Mesendoderm (in vitro differentiated cells): ENCODE measurements around the gene RAPGEF2.

Source experiments
- DNase-seq: peaks from one replicate; pipeline ENCODE4 v3.0.0; 2013
- H2AK5ac ChIP-seq: 2 replicates; pipeline ENCODE4 v1.6.1; 2013; ENCODE audit warnings: low read length, inconsistent platforms
- H2BK120ac ChIP-seq: 2 replicates; pipeline ENCODE4 v1.6.1; 2013; ENCODE audit warnings: low read depth, mild to moderate bottlenecking, low read length, moderate library complexity, mixed read lengths
- H2BK15ac ChIP-seq: replicated peaks from 2 replicates; pipeline ENCODE4 v1.6.1; 2013; ENCODE audit warnings: low read depth, mild to moderate bottlenecking, moderate library complexity
- H2BK5ac ChIP-seq: 2 replicates; pipeline ENCODE4 v1.6.1; 2013; ENCODE audit warnings: low read length, inconsistent platforms
- H3K18ac ChIP-seq: 2 replicates; pipeline ENCODE4 v1.6.1; 2013; ENCODE audit warnings: mild to moderate bottlenecking, low read length, mixed read lengths
- H3K23ac ChIP-seq: one replicate; pipeline ENCODE4 v1.6.1; 2013; ENCODE audit warnings: low read length
- H3K27ac ChIP-seq: 2 replicates; pipeline ENCODE4 v1.5.1; 2013; ENCODE audit warnings: low read depth, mild to moderate bottlenecking, inconsistent platforms, low read length, moderate library complexity
- H3K27me3 ChIP-seq: 2 replicates; pipeline ENCODE4 v1.6.1; 2013; ENCODE audit warnings: low read length, control low read depth, mild to moderate bottlenecking, inconsistent platforms; ENCODE audit not compliant: insufficient read depth, poor library complexity
- H3K36me3 ChIP-seq: 2 replicates; pipeline ENCODE4 v1.6.1; 2013; ENCODE audit warnings: low read length, inconsistent platforms; ENCODE audit not compliant: control insufficient read depth, insufficient read depth
- H3K4ac ChIP-seq: one replicate; pipeline ENCODE4 v1.6.1; 2013; ENCODE audit warnings: low read depth, mild to moderate bottlenecking, low read length, moderate library complexity
- H3K4me1 ChIP-seq: 2 replicates; pipeline ENCODE4 v1.6.1; 2013; ENCODE audit warnings: low read depth, low read length, inconsistent platforms; ENCODE audit not compliant: control insufficient read depth
- H3K4me2 ChIP-seq: 2 replicates; pipeline ENCODE4 v1.6.1; 2013; ENCODE audit warnings: low read length
- H3K4me3 ChIP-seq: 2 replicates; pipeline ENCODE4 v1.5.1; 2013; ENCODE audit warnings: mild to moderate bottlenecking, low read length
- H3K56ac ChIP-seq: one replicate; pipeline ENCODE4 v1.6.1; 2013; ENCODE audit warnings: low read length
- H3K79me1 ChIP-seq: 2 replicates; pipeline ENCODE4 v1.6.1; 2013; ENCODE audit warnings: low read length, inconsistent platforms
- H3K79me2 ChIP-seq: 2 replicates; pipeline ENCODE4 v1.6.1; 2013; ENCODE audit warnings: mild to moderate bottlenecking, low read length; ENCODE audit not compliant: control insufficient read depth, insufficient read depth
- H3K9ac ChIP-seq: 2 replicates; pipeline ENCODE4 v1.6.1; 2013; ENCODE audit warnings: low read length, inconsistent platforms
- H4K5ac ChIP-seq: one replicate; pipeline ENCODE4 v1.6.1; 2013; ENCODE audit warnings: low read length
- H4K8ac ChIP-seq: one replicate; pipeline ENCODE4 v1.6.1; 2013; ENCODE audit warnings: low read depth, mild to moderate bottlenecking, control low read depth, low read length, moderate library complexity
- WGBS: extraction: QIAGEN DNeasy Blood & Tissue Kit; methylation state at CpG from one replicate; pipeline ENCODE4 v1.1.7; 2013; ENCODE audit warnings: low lambda C conversion rate, missing lambda C conversion rate; ENCODE audit not compliant: insufficient coverage; ENCODE audit errors: extremely low coverage; 5-methylcytosine and 5-hydroxymethylcytosine counted together

Gene RAPGEF2

DNA sequence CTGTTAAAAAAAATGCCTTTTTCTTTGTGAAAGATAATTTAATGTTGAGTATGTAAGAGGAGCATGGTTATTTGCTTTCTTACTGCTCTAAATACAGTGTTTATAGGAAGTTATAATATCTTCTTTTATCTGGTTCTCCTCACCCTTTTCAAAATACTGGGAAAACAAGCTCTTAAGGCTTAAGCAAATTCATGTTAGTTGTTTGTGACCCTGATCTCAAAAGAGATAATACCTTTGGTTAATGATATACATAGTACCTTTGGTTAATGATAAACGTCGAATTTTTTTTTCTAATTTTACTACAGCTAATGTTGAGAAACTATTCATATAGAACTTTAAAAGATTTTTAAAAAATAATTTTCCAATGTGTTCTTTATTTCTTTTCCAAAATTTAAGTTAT lies 180.1 kb downstream of the RAPGEF2 start:
- Histone ChIP-seq H2AK5ac (no peak overlapping the region), H4K5ac (no peak overlapping the region), H2BK120ac (no peak overlapping the region), H3K56ac (no peak overlapping the region), H3K79me1 (peaks cover 3% of the 10 kb centered on the region), H3K36me3 (no peaks in the 10 kb centered on the region), H3K23ac (no peak overlapping the region), H2BK5ac (no peak overlapping the region), H3K27me3 (no peaks in the 10 kb centered on the region), H3K4me2 (no peak overlapping the region), H3K4me1 (peaks cover 2% of the 10 kb centered on the region), H3K4me3 (no peak overlapping the region), H3K18ac (no peak overlapping the region), H3K4ac (no peak overlapping the region), H3K79me2 (no peaks in the 10 kb centered on the region), H3K27ac (no peak overlapping the region), H4K8ac (no peak overlapping the region), H3K9ac (no peak overlapping the region), H2BK15ac (no peak overlapping the region)
- no peak for DNase-seq
- WGBS: no CpG with 5 or more reads among the region's 2 CpGs

DNA sequence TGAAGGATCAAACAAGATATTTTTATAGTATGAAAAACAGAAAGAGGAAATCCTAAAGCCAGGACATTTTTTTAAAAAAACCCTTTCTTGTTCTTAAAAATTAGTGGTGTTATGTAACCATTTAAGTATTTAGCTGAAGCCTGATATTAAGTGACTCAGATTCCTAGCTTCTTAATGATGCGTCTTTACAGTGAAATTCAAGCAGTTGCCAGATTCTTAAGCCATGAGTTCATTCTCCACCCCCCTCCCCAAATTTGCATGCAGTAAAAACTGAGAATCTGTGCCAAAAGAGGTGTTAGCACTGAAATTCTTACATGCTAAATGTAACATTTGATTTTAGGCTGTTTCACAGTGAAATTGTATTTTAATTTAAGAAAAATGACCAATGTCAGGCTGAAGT lies 180.8 kb downstream of the RAPGEF2 start:
- Histone ChIP-seq H3K79me2 (no peaks in the 10 kb centered on the region), H3K18ac (no peak overlapping the region), H3K23ac (no peak overlapping the region), H3K36me3 (no peaks in the 10 kb centered on the region), H3K27me3 (no peaks in the 10 kb centered on the region), H2BK15ac (no peak overlapping the region), H2BK5ac (no peak overlapping the region), H3K4me1 (peaks cover 2% of the 10 kb centered on the region), H3K79me1 (peaks cover 3% of the 10 kb centered on the region), H3K27ac (no peak overlapping the region), H2BK120ac (no peak overlapping the region), H4K8ac (no peak overlapping the region), H4K5ac (no peak overlapping the region), H3K4me2 (no peak overlapping the region), H3K4ac (no peak overlapping the region), H3K9ac (no peak overlapping the region), H2AK5ac (no peak overlapping the region), H3K4me3 (no peak overlapping the region), H3K56ac (no peak overlapping the region)
- DNase-seq: peak; percentile 96
- WGBS: no CpG with 5 or more reads among the region's 1 CpG

- peak overlapping the region; percentile 89 for H3K27ac ChIP-seq
- H4K5ac ChIP-seq: no peak overlapping the region
- H3K36me3 ChIP-seq: no peaks in the 10 kb centered on the region
- DNase-seq: peak; percentile 63
- no peak overlapping the region for H2BK5ac ChIP-seq
- no peak overlapping the region for H3K4me2 ChIP-seq
- peak overlapping the region; percentile 62 for H3K56ac ChIP-seq
- no peak overlapping the region for H2BK15ac ChIP-seq
- no peaks in the 10 kb centered on the region for H3K79me2 ChIP-seq
- no peaks in the 10 kb centered on the region for H3K27me3 ChIP-seq
- peak overlapping the region; percentile 70 for H3K18ac ChIP-seq
- H3K4me1 ChIP-seq: peaks cover 2% of the 10 kb centered on the region
- H3K4me3 ChIP-seq: no peak overlapping the region
- no CpG with 5 or more reads among the region's 4 CpGs for whole genome bisulfite sequencing
- no peak overlapping the region for H2AK5ac ChIP-seq
- peak overlapping the region; percentile 12 for H3K9ac ChIP-seq
- no peak overlapping the region for H3K4ac ChIP-seq
- H3K79me1 ChIP-seq: peaks cover 3% of the 10 kb centered on the region
- H3K23ac ChIP-seq: no peak overlapping the region
- H2BK120ac ChIP-seq: no peak overlapping the region
- no peak overlapping the region for H4K8ac ChIP-seq
Measured at GRCh38 chr4:159284113-159284512, 181.2 kb downstream of the RAPGEF2 start.

DNA sequence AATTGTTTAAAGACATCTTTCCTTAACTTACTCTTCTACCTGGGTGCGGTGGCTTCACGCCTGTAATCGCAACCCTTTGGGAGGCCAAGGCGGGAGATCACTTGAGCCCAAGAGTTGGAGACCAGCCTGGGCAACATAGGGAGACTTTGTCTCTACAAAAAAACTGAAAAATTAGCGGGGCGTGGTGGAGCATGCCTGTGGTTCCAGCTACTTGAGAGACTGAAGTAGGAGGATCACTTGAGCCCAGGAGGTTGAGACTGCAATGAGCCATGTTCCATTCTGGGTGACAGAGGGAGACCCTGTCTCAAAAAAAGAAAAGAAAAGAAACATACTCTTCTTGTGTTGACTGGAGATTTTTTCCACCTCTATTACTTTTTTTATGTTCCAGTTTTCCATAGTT lies 181.9 kb downstream of the RAPGEF2 start:
- H3K36me3 ChIP-seq: no peaks in the 10 kb centered on the region
- peak overlapping the region; percentile 75 for H3K18ac ChIP-seq
- DNase-seq: no peak
- H3K27ac ChIP-seq: peak overlapping the region; percentile 29
- H3K4me1 ChIP-seq: peaks cover 2% of the 10 kb centered on the region
- no peak overlapping the region for H2AK5ac ChIP-seq
- no peak overlapping the region for H3K4me2 ChIP-seq
- H3K27me3 ChIP-seq: no peaks in the 10 kb centered on the region
- no peak overlapping the region for H3K56ac ChIP-seq
- no peaks in the 10 kb centered on the region for H3K79me2 ChIP-seq
- H4K5ac ChIP-seq: no peak overlapping the region
- H3K79me1 ChIP-seq: peaks cover 3% of the 10 kb centered on the region
- no CpG with 5 or more reads among the region's 6 CpGs for WGBS
- H3K4ac ChIP-seq: no peak overlapping the region
- H2BK15ac ChIP-seq: no peak overlapping the region
- peak overlapping the region; percentile 93 for H2BK120ac ChIP-seq
- H3K9ac ChIP-seq: no peak overlapping the region
- no peak overlapping the region for H3K23ac ChIP-seq
- H3K4me3 ChIP-seq: no peak overlapping the region
- H2BK5ac ChIP-seq: no peak overlapping the region
- H4K8ac ChIP-seq: no peak overlapping the region

DNA sequence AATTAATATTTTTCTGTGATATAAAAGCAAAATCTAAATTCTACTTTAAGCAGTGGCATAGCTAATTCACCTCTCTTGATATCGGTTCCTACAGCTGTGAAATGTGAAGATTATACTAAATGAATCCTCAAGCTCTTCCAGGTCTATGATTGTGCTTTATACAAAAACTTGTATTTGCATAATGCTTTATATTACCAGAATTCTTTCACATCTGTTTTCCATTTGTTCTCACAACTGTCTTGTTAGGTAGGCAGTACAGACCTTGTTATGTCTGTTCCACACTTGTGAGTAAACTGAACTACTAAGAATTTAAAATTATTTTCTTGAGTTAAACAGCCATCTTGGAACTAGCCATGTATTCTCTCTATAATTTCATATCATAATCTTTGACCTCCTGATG lies 184.9 kb downstream of the RAPGEF2 start:
- H2AK5ac ChIP-seq: no peak overlapping the region
- no peak overlapping the region for H3K4me3 ChIP-seq
- no peak overlapping the region for H2BK5ac ChIP-seq
- no peaks in the 10 kb centered on the region for H3K27me3 ChIP-seq
- H3K23ac ChIP-seq: no peak overlapping the region
- no peak overlapping the region for H4K5ac ChIP-seq
- H3K18ac ChIP-seq: no peak overlapping the region
- no peak overlapping the region for H4K8ac ChIP-seq
- no peak overlapping the region for H3K9ac ChIP-seq
- no peak for DNase-seq
- H2BK120ac ChIP-seq: no peak overlapping the region
- H3K79me2 ChIP-seq: no peaks in the 10 kb centered on the region
- no peak overlapping the region for H2BK15ac ChIP-seq
- H3K27ac ChIP-seq: no peak overlapping the region
- no peak overlapping the region for H3K56ac ChIP-seq
- H3K4ac ChIP-seq: no peak overlapping the region
- H3K4me2 ChIP-seq: no peak overlapping the region
- H3K79me1 ChIP-seq: peaks cover 3% of the 10 kb centered on the region
- no peaks in the 10 kb centered on the region for H3K36me3 ChIP-seq
- H3K4me1 ChIP-seq: peaks cover 4% of the 10 kb centered on the region
- WGBS: no CpG with 5 or more reads among the region's 1 CpG

- WGBS: no CpG with 5 or more reads among the region's 3 CpGs
- no peak overlapping the region for H4K5ac ChIP-seq
Measured at GRCh38 chr4:159289682-159290081, 186.8 kb downstream of the RAPGEF2 start.

More at GRCh38 chr4:159289682-159290081, 186.8 kb downstream of the RAPGEF2 start:
- Histone ChIP-seq H3K4me1 (peaks cover 4% of the 10 kb centered on the region), H3K79me1 (peaks cover 3% of the 10 kb centered on the region), H2BK120ac (no peak overlapping the region), H3K9ac (no peak overlapping the region), H3K79me2 (no peaks in the 10 kb centered on the region), H3K4me2 (no peak overlapping the region), H3K36me3 (no peaks in the 10 kb centered on the region), H3K4ac (no peak overlapping the region), H3K4me3 (no peak overlapping the region), H3K56ac (no peak overlapping the region), H2BK5ac (no peak overlapping the region), H2BK15ac (no peak overlapping the region), H4K8ac (no peak overlapping the region), H3K23ac (no peak overlapping the region), H3K27ac (no peak overlapping the region), H2AK5ac (no peak overlapping the region), H3K18ac (no peak overlapping the region), H3K27me3 (no peaks in the 10 kb centered on the region)
- DNase-seq: no peak
